ENCODE data around the gene SEMA4D.

SEMA4D gene

GRCh38 chr9:89444925-89445765 is 52.8 kb downstream of the SEMA4D start:
- DNase-seq (ENCODE audit: low spot score), result peak; percentile 64

- no peak for DNase-seq (ENCODE audit: low spot score)
Measured at GRCh38 chr9:89444274-89444673, 53.6 kb downstream of the SEMA4D start.

- no peak for DNase-seq (ENCODE audit: low spot score)
Measured at GRCh38 chr9:89442981-89443814, 54.7 kb downstream of the SEMA4D start.

- DNase-seq (ENCODE audit: low spot score), result no peak
Measured at GRCh38 chr9:89442501-89442978, 55.4 kb downstream of the SEMA4D start.

GRCh38 chr9:89441986-89442385 is 55.9 kb downstream of the SEMA4D start:
- no peak for DNase-seq (ENCODE audit: low spot score)

GRCh38 chr9:89441655-89441970 is 56.3 kb downstream of the SEMA4D start:
- no peak for DNase-seq (ENCODE audit: low spot score)

GRCh38 chr9:89440951-89441654 is 56.8 kb downstream of the SEMA4D start:
- DNase-seq (ENCODE audit: low spot score), result no peak

- peak; percentile 60 for DNase-seq (ENCODE audit: low spot score)
Measured at GRCh38 chr9:89440548-89440947, 57.4 kb downstream of the SEMA4D start.

- no peak for DNase-seq (ENCODE audit: low spot score)
Measured at GRCh38 chr9:89440046-89440445, 57.9 kb downstream of the SEMA4D start.

- DNase-seq (ENCODE audit: low spot score), result no peak
Measured at GRCh38 chr9:89439571-89439970, 58.3 kb downstream of the SEMA4D start.

- DNase-seq (ENCODE audit: low spot score), result no peak
Measured at GRCh38 chr9:89438194-89438593, 59.7 kb downstream of the SEMA4D start.

- no peak for DNase-seq (ENCODE audit: low spot score)
Measured at GRCh38 chr9:89437772-89438171, 60.1 kb downstream of the SEMA4D start.

- DNase-seq (ENCODE audit: low spot score), result no peak
Measured at GRCh38 chr9:89436963-89437625, 60.8 kb downstream of the SEMA4D start.

- DNase-seq (ENCODE audit: low spot score), result peak; percentile 96
Measured at GRCh38 chr9:89436326-89436725, 61.6 kb downstream of the SEMA4D start.

- peak; percentile 66 for DNase-seq (ENCODE audit: low spot score)
Measured at GRCh38 chr9:89435071-89435823, 62.7 kb downstream of the SEMA4D start.

GRCh38 chr9:89434636-89435035 is 63.3 kb downstream of the SEMA4D start:
- no peak for DNase-seq (ENCODE audit: low spot score)

- DNase-seq (ENCODE audit: low spot score), result no peak
Measured at GRCh38 chr9:89433826-89434225, 64.1 kb downstream of the SEMA4D start.

GRCh38 chr9:89432986-89433530 is 64.9 kb downstream of the SEMA4D start:
- no peak for DNase-seq (ENCODE audit: low spot score)

GRCh38 chr9:89431930-89432725 is 65.8 kb downstream of the SEMA4D start:
- no peak for DNase-seq (ENCODE audit: low spot score)

- DNase-seq (ENCODE audit: low spot score), result no peak
Measured at GRCh38 chr9:89430995-89431394, 66.9 kb downstream of the SEMA4D start.

Measured in pons (tissue), 1 donor.